Body of pancreas (tissue), 4 donors: ENCODE measurements around the gene ZNF511. TPM values are rescaled to one million over a fixed set of nuclear protein-coding genes. Genes with fewer than 3 reads are reported as not detected.

Experiments used
- ATAC-seq: fragments of 150-250 bp; one replicate; pipeline ENCODE4 v1.9.1; 2016
- DNase-seq, 4 donors: peaks; one replicate each; pipeline ENCODE4 v3.0.0-alpha.2; 2019
- H3K27ac ChIP-seq, 4 donors: fragments of 200-600 bp; sonication (generic); 1 replicate in 3 of 4; 2 replicates in 1 of 4; pipeline versions ENCODE4 v1.5.1 to v1.6.1; 2016 to 2019; ENCODE audit warnings: mild to moderate bottlenecking in 1 of 4, mixed read lengths in 1 of 4, moderate library complexity in 1 of 4
- H3K27me3 ChIP-seq, 2 donors: fragments of 200-600 bp; sonication (generic); one replicate each; pipeline ENCODE4 v1.6.0; 2016; ENCODE audit warnings: mild to moderate bottlenecking in 1 of 2
- H3K36me3 ChIP-seq, 2 donors: fragments of 200-600 bp; sonication (generic); replicated peaks in 1 of 2; 2 replicates each; pipeline ENCODE4 v1.5.1; 2016; ENCODE audit warnings: low read depth in 2 of 2; ENCODE audit not compliant: insufficient read depth in 1 of 2
- H3K4me1 ChIP-seq: fragments of 200-600 bp; sonication (generic); one replicate; pipeline ENCODE4 v1.6.0; 2016
- H3K4me3 ChIP-seq, 2 donors: fragments of 200-600 bp; sonication (generic); 1 replicate in 1 of 2; 2 replicates in 1 of 2; pipeline ENCODE4 v1.5.1; 2016 to 2019
- H3K9me3 ChIP-seq, 3 donors: fragments of 200-600 bp; sonication (generic); 1 replicate in 2 of 3; 2 replicates in 1 of 3; pipeline ENCODE4 v1.5.1; 2016
- CTCF ChIP-seq, 7 experiments: fragments of 450-650 bp in 4 of 7; fragments of 200-600 bp in 3 of 7; sonication (generic) in 3 of 7; IDR thresholded peaks; one replicate each; pipeline ENCODE4 v1.5.1; 2016 to 2019; ENCODE audit warnings: antibody characterized with exemption in 7 of 7
- POLR2A ChIP-seq, 3 donors: fragments of 450-650 bp; IDR thresholded peaks; one replicate each; pipeline ENCODE4 v1.6.1; 2016; ENCODE audit warnings: antibody characterized with exemption in 3 of 3, mild to moderate bottlenecking in 2 of 3
- WGBS, 2 donors: methylation state at CpG; one replicate each; pipeline ENCODE4 v1.1.5; 2017; 5-methylcytosine and 5-hydroxymethylcytosine counted together
- intact Hi-C: fragments of 100-400 bp; cut with DNase I; formaldehyde crosslinking; loops from one replicate; pipeline ENCODE4 v1.15.1; 2023
- total RNA-seq, 2 donors: library from RNA; depleted of rRNA; stranded (reverse); fragments of >200 nt; gene quantifications; one replicate each; pipeline ENCODE4 v1.1.0, GENCODE V29; 2016

Gene ZNF511
- total RNA-seq, 2 donors from 2014 or later, result 15.0 to 22.7 TPM

- no peak for TF ChIP-seq CTCF (IDR thresholded peaks at IDR 0.05)
- TF ChIP-seq POLR2A (IDR thresholded peaks at IDR 0.05), result no peak
Measured at GRCh38 chr10:133273534-133274143, 35.1 kb upstream of the ZNF511 start.

GRCh38 chr10:133274751-133275683 lies 33.7 kb upstream of the ZNF511 start:
- H3K4me3 ChIP-seq, result no peak overlapping the region

More at GRCh38 chr10:133273534-133274143, 35.1 kb upstream of the ZNF511 start:
- no peak overlapping the region for H3K4me3 ChIP-seq
- no peak for DNase-seq
- no peaks in the 10 kb centered on the region for H3K9me3 ChIP-seq
- ATAC-seq, result no peak
- 89 to 100% methylated on average over 1 to 22 of the region's 28 CpGs for WGBS, 2 donors
- intact Hi-C loops, result no loop called here
- no peak overlapping the region for H3K27ac ChIP-seq
- peaks cover 27% of the 10 kb centered on the region for H3K4me1 ChIP-seq
- no peaks in the 10 kb centered on the region for H3K27me3 ChIP-seq
- H3K36me3 ChIP-seq, result peaks cover 0 to 3% of the 10 kb centered on the region in 2 donors

GRCh38 chr10:133275684-133276092 lies 33.0 kb upstream of the ZNF511 start:
- WGBS, 2 donors, result 52 to 71% methylated on average over 12 of the region's 12 CpGs
- intact Hi-C loops, result no loop called here
- Histone ChIP-seq H3K27me3 (no peaks in the 10 kb centered on the region), H3K9me3 (no peaks in the 10 kb centered on the region), H3K4me1 (peaks cover 38% of the 10 kb centered on the region), H3K36me3 (peaks cover 0 to 3% of the 10 kb centered on the region in 2 donors), H3K27ac (no peak overlapping the region), H3K4me3 (no peak overlapping the region)
- TF ChIP-seq CTCF (IDR thresholded peaks at IDR 0.05) (no peak), POLR2A (IDR thresholded peaks at IDR 0.05) (no peak)
- no peak for DNase-seq
- no peak for ATAC-seq

More at GRCh38 chr10:133274751-133275683, 33.7 kb upstream of the ZNF511 start:
- DNase-seq (no peak), ATAC-seq (no peak)
- Histone ChIP-seq H3K27me3 (no peaks in the 10 kb centered on the region), H3K9me3 (no peaks in the 10 kb centered on the region), H3K36me3 (peaks cover 0 to 3% of the 10 kb centered on the region in 2 donors), H3K27ac (no peak overlapping the region), H3K4me1 (peaks cover 38% of the 10 kb centered on the region)
- intact Hi-C loops, result no loop called here
- 57 to 76% methylated on average over 4 to 26 of the region's 26 CpGs for WGBS, 2 donors
- TF ChIP-seq CTCF (IDR thresholded peaks at IDR 0.05) (no peak), POLR2A (IDR thresholded peaks at IDR 0.05) (no peak)

DNA sequence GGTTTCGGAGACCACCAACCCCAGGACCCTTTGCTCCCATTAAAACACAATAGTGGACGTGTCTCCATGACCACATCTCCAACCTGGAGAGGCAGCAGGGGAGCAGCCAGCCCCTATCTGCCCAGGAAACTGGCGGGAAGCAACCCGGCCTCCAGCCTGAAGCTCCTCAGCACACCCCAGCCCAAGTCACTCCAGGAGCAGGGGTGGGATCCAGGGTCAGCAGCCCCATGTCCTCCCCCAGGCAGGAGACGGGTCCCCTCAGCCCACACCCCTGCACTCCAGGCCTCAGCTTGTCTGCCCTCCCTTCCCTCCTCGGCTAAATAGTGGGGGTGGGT lies 32.6 kb upstream of the ZNF511 start:
- H3K27me3 ChIP-seq, result no peaks in the 10 kb centered on the region
- H3K4me1 ChIP-seq, result peaks cover 38% of the 10 kb centered on the region
- DNase-seq (no peak), ATAC-seq (no peak)
- no peak overlapping the region for H3K27ac ChIP-seq
- no peak overlapping the region for H3K4me3 ChIP-seq
- intact Hi-C loops, result no loop called here
- H3K36me3 ChIP-seq, result peaks cover 0 to 3% of the 10 kb centered on the region in 2 donors
- 65 to 68% methylated on average over 6 of the region's 6 CpGs for WGBS, 2 donors
- TF ChIP-seq CTCF (IDR thresholded peaks at IDR 0.05) (no peak), POLR2A (IDR thresholded peaks at IDR 0.05) (no peak)
- H3K9me3 ChIP-seq, result no peaks in the 10 kb centered on the region
